Bronchial epithelial cell (primary cell): ENCODE measurements around the gene RUNX1. TPM values are rescaled to one million over a fixed set of nuclear protein-coding genes. Genes with fewer than 3 reads are reported as not detected.

Experiments used
- DNase-seq: peaks from one replicate; pipeline ENCODE4 v3.0.0-alpha.2; 2010; ENCODE audit warnings: low read depth
- FAIRE-seq: peaks from 2 replicates; lab custom pipeline; 2011; peaks lifted over from hg19 to GRCh38; lab: Jason Lieb, UNC
- H3K27me3 ChIP-seq: 2 replicates; pipeline ENCODE4 v1.5.1; 2011; ENCODE audit warnings: low read length; ENCODE audit not compliant: control insufficient read depth, insufficient read depth
- H3K36me3 ChIP-seq: 2 replicates; pipeline ENCODE4 v1.5.1; 2011; ENCODE audit warnings: low read length; ENCODE audit not compliant: control insufficient read depth, insufficient read depth
- H3K4me3 ChIP-seq: 2 replicates; pipeline ENCODE4 v1.5.1; 2011; ENCODE audit warnings: mild to moderate bottlenecking, low read depth, low read length, control low read depth
- total RNA-seq: library from RNA; depleted of rRNA; stranded (reverse); fragments of >200 nt; gene quantifications from 2 replicates; pipeline ENCODE4 v1.2.1, GENCODE V29; 2014
- TF ChIP-seq, protein P1 (sequence below): IDR thresholded peaks from 2 replicates; pipeline ENCODE4 v1.5.1; 2011; ENCODE audit warnings: mild to moderate bottlenecking, moderate library complexity, low read length, control low read depth, inconsistent platforms; ENCODE audit not compliant: insufficient read depth, severe bottlenecking

Gene RUNX1
- total RNA-seq, 1 donor from 2014 or later = 11.8 TPM

DNA sequence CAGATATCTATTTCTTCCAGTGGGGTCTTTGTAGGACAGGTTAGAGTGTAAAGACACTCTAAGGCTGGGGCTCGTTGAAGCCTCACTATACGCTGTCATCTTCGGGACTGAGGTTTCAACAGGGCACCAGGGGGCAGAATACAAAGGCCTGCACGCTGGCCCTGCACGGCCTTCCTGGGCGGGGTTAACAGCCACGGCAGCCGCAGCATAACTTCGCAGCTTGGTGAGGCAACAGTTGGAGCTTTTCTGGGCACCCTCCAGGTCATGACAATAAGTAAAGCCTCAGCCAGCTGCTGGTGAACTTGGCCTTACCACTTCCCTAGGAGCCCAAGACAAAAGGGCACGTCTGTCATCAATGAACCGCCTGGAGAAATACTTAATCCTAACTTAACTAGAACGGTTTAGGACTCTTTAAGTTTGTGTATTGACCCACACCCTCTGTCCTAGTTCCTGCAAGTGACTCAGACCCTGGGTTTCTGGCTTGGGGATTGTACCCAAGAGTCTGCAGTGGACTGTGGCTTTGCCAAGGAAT, 2.3 kb upstream of the RUNX1 start:
- Histone ChIP-seq H3K4me3 (no peak overlapping the region), H3K36me3 (no peaks in the 10 kb centered on the region), H3K27me3 (no peaks in the 10 kb centered on the region)
- FAIRE-seq = no peak
- peak; percentile 76 for DNase-seq
- TF ChIP-seq, protein P1, sequence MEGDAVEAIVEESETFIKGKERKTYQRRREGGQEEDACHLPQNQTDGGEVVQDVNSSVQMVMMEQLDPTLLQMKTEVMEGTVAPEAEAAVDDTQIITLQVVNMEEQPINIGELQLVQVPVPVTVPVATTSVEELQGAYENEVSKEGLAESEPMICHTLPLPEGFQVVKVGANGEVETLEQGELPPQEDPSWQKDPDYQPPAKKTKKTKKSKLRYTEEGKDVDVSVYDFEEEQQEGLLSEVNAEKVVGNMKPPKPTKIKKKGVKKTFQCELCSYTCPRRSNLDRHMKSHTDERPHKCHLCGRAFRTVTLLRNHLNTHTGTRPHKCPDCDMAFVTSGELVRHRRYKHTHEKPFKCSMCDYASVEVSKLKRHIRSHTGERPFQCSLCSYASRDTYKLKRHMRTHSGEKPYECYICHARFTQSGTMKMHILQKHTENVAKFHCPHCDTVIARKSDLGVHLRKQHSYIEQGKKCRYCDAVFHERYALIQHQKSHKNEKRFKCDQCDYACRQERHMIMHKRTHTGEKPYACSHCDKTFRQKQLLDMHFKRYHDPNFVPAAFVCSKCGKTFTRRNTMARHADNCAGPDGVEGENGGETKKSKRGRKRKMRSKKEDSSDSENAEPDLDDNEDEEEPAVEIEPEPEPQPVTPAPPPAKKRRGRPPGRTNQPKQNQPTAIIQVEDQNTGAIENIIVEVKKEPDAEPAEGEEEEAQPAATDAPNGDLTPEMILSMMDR = peak; percentile 69

DNA sequence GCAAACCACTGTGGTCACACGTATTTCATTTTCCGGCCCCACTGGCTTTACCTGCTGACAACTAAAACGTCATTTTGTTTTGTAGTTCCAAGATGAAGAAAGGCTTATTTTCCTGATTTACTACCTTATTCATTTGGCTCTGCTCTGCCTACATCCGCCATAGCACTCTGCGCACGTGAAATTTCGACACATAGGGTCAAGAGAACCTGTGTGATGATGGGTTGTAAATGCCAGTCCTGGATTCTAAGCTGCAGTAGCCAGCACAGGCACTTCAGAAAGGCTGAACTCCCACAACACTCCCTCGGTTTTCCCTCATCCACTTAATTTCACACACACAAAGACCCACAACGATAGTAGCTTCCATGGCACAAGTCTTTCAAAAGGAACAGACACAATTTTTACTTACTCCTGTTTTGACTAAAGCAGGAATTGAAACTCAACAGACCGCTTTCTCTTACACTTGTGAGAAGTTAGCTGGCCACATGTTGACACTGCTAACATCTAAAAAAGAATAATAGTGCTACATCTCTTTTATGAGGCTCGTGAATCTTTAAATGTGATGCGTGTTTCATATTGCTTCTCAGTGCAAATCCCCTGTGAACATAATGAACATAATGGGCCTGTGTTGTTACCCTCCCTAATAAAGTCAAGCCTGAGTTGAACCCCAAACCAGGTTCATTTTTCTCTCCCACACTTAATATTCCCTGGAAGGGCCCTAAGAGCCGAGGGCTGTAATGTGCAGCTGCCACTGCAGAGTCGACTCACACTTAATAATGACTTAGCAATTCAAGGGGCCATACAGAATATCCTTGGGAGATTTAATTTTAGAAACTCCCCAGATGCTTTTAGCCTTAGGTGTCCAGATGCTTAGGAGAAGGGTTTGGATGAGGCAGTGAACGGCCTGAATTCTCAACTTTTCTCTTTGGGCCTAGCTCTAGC, 1.5 kb upstream of the RUNX1 start:
- Histone ChIP-seq H3K4me3 (no peak overlapping the region), H3K27me3 (no peaks in the 10 kb centered on the region), H3K36me3 (no peaks in the 10 kb centered on the region)
- FAIRE-seq (no peak), DNase-seq (no peak)
- TF ChIP-seq, protein P1 = no peak

DNA sequence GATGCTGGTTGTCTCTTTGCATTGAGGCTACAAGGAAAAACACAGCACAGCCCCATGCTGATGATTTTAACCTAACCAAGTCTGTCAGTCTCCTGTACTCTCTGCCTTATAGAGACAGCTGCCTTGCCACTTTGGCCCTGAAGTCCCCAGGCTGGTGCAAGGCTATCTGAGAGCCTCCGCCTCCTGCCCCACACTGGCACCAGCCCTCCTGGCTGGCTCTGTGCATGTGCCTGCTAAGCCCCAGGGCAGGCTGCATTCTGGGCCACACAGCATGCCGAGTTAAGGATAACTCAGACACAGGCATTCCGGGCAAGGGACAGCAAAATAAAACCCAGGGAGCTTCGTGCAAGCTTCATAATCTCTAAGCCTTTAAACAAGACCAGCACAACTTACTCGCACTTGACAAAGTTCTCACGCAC, 910 bp downstream of the RUNX1 start:
- Histone ChIP-seq H3K36me3 (no peaks in the 10 kb centered on the region), H3K4me3 (no peak overlapping the region), H3K27me3 (no peaks in the 10 kb centered on the region)
- DNase-seq (no peak), FAIRE-seq (no peak)
- TF ChIP-seq, protein P1 = no peak

DNA sequence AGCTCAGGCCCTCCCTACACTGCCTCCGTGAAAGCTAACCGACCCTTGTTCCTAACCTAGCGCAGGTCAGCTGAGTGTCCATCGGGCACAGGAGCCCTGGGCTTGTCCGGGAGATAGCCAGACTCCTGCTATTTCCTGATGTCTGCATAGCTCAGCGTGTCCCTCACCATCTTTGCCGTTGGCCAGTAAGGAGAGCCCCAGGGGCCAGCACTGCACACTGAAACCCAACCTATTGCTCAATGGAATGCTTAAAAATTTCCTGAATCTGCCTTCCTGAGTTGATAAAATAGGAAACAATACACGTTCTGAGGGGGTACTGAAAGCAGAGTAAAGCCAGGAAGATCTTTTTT, 2.2 kb downstream of the RUNX1 start:
- no peak overlapping the region for H3K4me3 ChIP-seq
- FAIRE-seq = no peak
- DNase-seq = no peak
- no peaks in the 10 kb centered on the region for H3K27me3 ChIP-seq
- TF ChIP-seq, protein P1 = no peak
- H3K36me3 ChIP-seq = no peaks in the 10 kb centered on the region

DNA sequence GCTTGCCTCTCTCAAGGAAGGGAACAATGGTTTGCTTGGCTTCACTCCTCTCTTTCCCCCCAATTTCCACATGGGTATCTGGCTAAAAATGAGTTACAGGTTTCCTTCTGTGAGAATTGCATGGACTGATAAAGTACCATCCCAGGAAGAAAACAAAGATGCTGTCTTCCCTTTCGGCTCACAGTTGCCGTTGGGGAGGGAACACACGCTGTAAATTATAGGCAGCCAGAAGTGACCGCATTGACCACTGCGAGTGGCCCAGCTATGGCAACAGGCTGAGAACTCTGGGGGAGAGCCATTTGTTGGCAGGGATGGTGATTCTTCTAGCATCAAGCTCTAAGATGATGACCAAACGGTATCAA, 2.9 kb downstream of the RUNX1 start:
- no peaks in the 10 kb centered on the region for H3K36me3 ChIP-seq
- no peak overlapping the region for H3K4me3 ChIP-seq
- TF ChIP-seq, protein P1 = no peak
- DNase-seq (no peak), FAIRE-seq (no peak)
- H3K27me3 ChIP-seq = no peaks in the 10 kb centered on the region
